Liver (tissue), 3 donors: Measurements from ENCODE around the gene MT3.

ENCODE experiments used
- ATF3 ChIP-seq: IDR thresholded peaks from 2 replicates; pipeline ENCODE4 v1.6.1; 2016; ENCODE audit warnings: antibody characterized with exemption
- EGR1 ChIP-seq, 2 donors: IDR thresholded peaks; 2 replicates each; pipeline ENCODE4 v1.6.1; 2016 to 2018; ENCODE audit warnings: antibody characterized with exemption in 2 of 2, low read depth in 2 of 2
- FOXA1 ChIP-seq: IDR thresholded peaks from 2 replicates; pipeline ENCODE4 v1.6.1; 2016; ENCODE audit warnings: antibody characterized with exemption
- GABPA ChIP-seq, 2 donors: IDR thresholded peaks in 1 of 2; conservative IDR thresholded peaks in 1 of 2; 2 replicates each; pipeline ENCODE4 v1.6.1; 2016; ENCODE audit warnings: antibody characterized with exemption in 2 of 2, mild to moderate bottlenecking in 1 of 2, moderate library complexity in 1 of 2
- HNF4G ChIP-seq: IDR thresholded peaks from 2 replicates; pipeline ENCODE4 v1.6.1; 2016; ENCODE audit warnings: antibody characterized with exemption
- JUND ChIP-seq, 2 donors: IDR thresholded peaks; 2 replicates each; pipeline ENCODE4 v1.6.1; 2016; ENCODE audit warnings: antibody characterized with exemption in 2 of 2
- RAD21 ChIP-seq, 2 donors: IDR thresholded peaks; 2 replicates each; pipeline ENCODE4 v1.6.1; 2016; ENCODE audit warnings: antibody characterized with exemption in 2 of 2, mild to moderate bottlenecking in 2 of 2
- SP1 ChIP-seq: IDR thresholded peaks from 2 replicates; pipeline ENCODE4 v1.6.1; 2018; ENCODE audit warnings: antibody characterized with exemption, mild to moderate bottlenecking
- YY1 ChIP-seq: IDR thresholded peaks from 2 replicates; pipeline ENCODE4 v1.6.1; 2016; ENCODE audit warnings: antibody characterized with exemption, mild to moderate bottlenecking
- TF ChIP-seq, protein P1 (sequence below): IDR thresholded peaks from 2 replicates; pipeline ENCODE4 v1.6.1; 2016; ENCODE audit warnings: antibody characterized with exemption
- TF ChIP-seq, protein P2 (sequence below): fragments of 150-350 bp; IDR thresholded peaks from 2 replicates; pipeline ENCODE4 v1.5.1; 2017; ENCODE audit warnings: improper control_type of control experiment, low read depth, low read length; ENCODE audit not compliant: missing input control
- TF ChIP-seq, protein P3 (sequence below): IDR thresholded peaks from 2 replicates; pipeline ENCODE4 v1.6.1; 2016; ENCODE audit warnings: antibody characterized with exemption, mild to moderate bottlenecking
- TF ChIP-seq, protein P4 (sequence below): IDR thresholded peaks from 2 replicates; pipeline ENCODE4 v1.6.1; 2016; ENCODE audit warnings: antibody characterized with exemption
- donor health status: healthy.
- donor health status: healthy.

DNA sequence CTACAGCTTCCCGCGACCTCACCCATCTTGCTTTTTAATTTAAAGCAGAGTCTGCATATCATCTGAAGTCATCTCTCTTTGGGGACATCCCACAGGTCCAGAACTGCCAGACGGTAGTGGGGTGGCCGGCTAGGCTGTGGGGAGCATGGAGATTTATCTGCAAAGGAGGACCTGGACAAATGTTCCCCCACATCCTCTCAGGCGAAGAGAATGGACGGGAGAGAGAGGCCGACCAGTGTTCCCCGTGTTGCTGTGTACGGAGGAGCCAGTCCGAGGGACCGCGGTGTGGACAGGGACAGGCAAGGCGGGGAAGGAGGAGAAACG is 42.5 kb downstream of the MT3 start:
- TF ChIP-seq, protein P1, sequence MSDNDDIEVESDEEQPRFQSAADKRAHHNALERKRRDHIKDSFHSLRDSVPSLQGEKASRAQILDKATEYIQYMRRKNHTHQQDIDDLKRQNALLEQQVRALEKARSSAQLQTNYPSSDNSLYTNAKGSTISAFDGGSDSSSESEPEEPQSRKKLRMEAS, result no peak
- TF ChIP-seq SP1 (no peak), EGR1 (IDR thresholded peaks at IDR 0.05; ENCODE audit: low read depth in 2 of 2) (no peak), GABPA (IDR thresholded peaks at IDR 0.05 in 1 of 2, conservative IDR thresholded peaks at IDR 0.05 in 1 of 2) (no peak), YY1 (no peak), HNF4G (no peak), FOXA1 (no peak), ATF3 (no peak), RAD21 (IDR thresholded peaks at IDR 0.05) (no peak), JUND (IDR thresholded peaks at IDR 0.05) (no peak)
- TF ChIP-seq, protein P2, sequence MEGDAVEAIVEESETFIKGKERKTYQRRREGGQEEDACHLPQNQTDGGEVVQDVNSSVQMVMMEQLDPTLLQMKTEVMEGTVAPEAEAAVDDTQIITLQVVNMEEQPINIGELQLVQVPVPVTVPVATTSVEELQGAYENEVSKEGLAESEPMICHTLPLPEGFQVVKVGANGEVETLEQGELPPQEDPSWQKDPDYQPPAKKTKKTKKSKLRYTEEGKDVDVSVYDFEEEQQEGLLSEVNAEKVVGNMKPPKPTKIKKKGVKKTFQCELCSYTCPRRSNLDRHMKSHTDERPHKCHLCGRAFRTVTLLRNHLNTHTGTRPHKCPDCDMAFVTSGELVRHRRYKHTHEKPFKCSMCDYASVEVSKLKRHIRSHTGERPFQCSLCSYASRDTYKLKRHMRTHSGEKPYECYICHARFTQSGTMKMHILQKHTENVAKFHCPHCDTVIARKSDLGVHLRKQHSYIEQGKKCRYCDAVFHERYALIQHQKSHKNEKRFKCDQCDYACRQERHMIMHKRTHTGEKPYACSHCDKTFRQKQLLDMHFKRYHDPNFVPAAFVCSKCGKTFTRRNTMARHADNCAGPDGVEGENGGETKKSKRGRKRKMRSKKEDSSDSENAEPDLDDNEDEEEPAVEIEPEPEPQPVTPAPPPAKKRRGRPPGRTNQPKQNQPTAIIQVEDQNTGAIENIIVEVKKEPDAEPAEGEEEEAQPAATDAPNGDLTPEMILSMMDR, result no peak
- TF ChIP-seq, protein P3, sequence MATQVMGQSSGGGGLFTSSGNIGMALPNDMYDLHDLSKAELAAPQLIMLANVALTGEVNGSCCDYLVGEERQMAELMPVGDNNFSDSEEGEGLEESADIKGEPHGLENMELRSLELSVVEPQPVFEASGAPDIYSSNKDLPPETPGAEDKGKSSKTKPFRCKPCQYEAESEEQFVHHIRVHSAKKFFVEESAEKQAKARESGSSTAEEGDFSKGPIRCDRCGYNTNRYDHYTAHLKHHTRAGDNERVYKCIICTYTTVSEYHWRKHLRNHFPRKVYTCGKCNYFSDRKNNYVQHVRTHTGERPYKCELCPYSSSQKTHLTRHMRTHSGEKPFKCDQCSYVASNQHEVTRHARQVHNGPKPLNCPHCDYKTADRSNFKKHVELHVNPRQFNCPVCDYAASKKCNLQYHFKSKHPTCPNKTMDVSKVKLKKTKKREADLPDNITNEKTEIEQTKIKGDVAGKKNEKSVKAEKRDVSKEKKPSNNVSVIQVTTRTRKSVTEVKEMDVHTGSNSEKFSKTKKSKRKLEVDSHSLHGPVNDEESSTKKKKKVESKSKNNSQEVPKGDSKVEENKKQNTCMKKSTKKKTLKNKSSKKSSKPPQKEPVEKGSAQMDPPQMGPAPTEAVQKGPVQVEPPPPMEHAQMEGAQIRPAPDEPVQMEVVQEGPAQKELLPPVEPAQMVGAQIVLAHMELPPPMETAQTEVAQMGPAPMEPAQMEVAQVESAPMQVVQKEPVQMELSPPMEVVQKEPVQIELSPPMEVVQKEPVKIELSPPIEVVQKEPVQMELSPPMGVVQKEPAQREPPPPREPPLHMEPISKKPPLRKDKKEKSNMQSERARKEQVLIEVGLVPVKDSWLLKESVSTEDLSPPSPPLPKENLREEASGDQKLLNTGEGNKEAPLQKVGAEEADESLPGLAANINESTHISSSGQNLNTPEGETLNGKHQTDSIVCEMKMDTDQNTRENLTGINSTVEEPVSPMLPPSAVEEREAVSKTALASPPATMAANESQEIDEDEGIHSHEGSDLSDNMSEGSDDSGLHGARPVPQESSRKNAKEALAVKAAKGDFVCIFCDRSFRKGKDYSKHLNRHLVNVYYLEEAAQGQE, result no peak
- TF ChIP-seq, protein P4, sequence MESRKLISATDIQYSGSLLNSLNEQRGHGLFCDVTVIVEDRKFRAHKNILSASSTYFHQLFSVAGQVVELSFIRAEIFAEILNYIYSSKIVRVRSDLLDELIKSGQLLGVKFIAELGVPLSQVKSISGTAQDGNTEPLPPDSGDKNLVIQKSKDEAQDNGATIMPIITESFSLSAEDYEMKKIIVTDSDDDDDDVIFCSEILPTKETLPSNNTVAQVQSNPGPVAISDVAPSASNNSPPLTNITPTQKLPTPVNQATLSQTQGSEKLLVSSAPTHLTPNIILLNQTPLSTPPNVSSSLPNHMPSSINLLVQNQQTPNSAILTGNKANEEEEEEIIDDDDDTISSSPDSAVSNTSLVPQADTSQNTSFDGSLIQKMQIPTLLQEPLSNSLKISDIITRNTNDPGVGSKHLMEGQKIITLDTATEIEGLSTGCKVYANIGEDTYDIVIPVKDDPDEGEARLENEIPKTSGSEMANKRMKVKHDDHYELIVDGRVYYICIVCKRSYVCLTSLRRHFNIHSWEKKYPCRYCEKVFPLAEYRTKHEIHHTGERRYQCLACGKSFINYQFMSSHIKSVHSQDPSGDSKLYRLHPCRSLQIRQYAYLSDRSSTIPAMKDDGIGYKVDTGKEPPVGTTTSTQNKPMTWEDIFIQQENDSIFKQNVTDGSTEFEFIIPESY, result no peak
